Measurements from ENCODE around the gene TAF3. TPM values are rescaled to one million over a fixed set of nuclear protein-coding genes. Genes with fewer than 3 reads are reported as not detected.

Gene TAF3
- total and polyA plus RNA-seq, 8 donors: 7.0 to 10.4 (median 9.2) TPM

DNA sequence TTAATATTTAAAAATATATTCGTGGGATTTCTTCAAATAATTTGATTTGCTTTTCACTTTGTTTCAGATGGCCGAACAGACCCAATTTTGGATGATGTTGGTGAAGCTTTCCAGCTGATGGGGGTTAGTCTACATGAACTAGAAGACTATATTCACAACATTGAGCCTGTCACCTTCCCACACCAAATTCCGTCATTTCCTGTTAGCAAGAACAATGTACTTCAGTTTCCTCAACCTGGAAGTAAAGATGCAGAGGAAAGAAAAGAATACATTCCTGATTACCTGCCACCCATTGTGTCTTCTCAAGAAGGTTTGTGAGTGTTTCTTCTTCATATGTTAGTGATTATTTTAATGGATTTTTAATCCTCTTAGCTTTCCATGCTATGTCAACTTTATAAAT, 5.9 kb downstream of the TAF3 start:
- Histone ChIP-seq H3K27ac (no peak overlapping the region), H3K36me3 (peaks cover 0 to 38% of the 10 kb centered on the region in 2 donors), H3K9me3 (no peaks in the 10 kb centered on the region), H3K4me1 (peaks cover 0 to 14% of the 10 kb centered on the region in 2 donors), H3K27me3 (no peaks in the 10 kb centered on the region), H3K4me3 (no peak overlapping the region)
- intact Hi-C loops (cut with DNase I): no loop called here
- no peak for ATAC-seq
- no peak for DNase-seq
- TF ChIP-seq CTCF (IDR thresholded peaks at IDR 0.05): no peak

DNA sequence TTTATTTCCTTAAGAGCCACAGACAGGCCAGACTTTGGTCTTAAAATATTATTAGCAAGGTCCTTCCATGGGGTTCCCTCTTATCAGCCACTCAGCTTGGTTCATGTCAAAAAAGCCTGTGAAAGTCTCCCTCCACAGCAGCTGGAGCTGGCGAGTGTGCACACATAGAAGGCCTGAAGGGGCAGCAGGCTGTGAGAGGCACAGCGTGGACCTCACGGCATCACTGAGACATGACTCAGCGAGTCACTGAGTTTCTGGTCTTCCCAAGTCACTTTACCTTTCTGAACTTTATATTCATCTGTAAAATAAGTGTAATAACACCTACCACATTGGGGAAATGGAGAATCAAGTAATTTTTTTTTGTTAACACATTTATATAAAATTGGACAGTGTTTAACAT, 8.7 kb downstream of the TAF3 start:
- Histone ChIP-seq H3K4me3 (no peak overlapping the region), H3K4me1 (no peaks in the 10 kb centered on the region), H3K36me3 (peaks cover 0 to 38% of the 10 kb centered on the region in 2 donors), H3K27me3 (no peaks in the 10 kb centered on the region), H3K9me3 (no peaks in the 10 kb centered on the region), H3K27ac (no peak overlapping the region)
- no peak for DNase-seq
- no peak for ATAC-seq
- intact Hi-C loops (cut with DNase I): no loop called here
- no peak for TF ChIP-seq CTCF (IDR thresholded peaks at IDR 0.05)

DNA sequence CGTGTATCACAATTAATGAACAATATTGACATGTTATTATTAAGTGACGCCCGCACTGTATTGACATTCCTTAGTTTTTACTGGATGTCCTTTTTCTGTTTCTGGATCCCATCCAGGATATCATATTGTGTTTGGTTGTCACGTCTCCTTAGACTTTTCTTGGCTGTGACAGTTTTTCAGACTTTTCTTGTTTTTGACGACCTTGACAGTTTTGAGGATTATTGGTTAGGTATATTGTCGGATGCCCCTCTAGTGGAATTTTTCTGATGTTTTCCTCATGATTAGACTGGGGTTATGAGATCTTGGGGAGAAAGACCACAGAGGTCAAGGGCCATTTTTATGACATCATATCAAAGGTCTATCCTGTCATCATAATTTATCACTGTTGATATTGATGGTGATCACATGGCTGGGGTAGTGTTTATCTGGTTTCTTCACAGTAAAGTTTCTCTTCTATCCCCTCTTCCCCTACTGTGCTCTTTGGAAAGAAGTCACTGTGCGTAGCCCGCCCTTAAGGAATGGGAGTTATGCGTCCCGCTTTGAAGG, 11.1 kb downstream of the TAF3 start:
- Histone ChIP-seq H3K4me3 (no peak overlapping the region), H3K27ac (no peak overlapping the region), H3K36me3 (peaks cover 0 to 31% of the 10 kb centered on the region in 2 donors), H3K9me3 (no peaks in the 10 kb centered on the region), H3K27me3 (no peaks in the 10 kb centered on the region), H3K4me1 (no peaks in the 10 kb centered on the region)
- intact Hi-C loops (cut with DNase I): no loop called here
- no peak for ATAC-seq
- no peak for TF ChIP-seq CTCF (IDR thresholded peaks at IDR 0.05)
- DNase-seq: no peak

DNA sequence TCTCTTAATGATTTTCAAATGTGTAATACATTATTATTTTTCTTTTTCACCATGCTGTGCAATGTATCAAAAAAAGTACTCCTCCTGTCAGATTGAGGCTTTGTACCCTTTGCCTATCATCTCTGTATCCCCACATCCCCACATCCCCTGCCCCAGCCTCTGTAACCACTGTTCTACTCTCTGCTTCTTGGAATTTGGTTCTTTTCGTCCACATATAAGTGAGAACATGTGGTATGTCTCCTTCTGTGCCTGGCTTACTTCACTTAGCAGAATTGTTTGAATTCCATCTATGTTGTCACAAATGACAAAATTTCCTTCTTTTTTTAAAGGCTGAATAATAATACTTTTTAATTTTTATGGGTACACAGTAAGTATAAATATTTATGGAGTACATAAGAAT, 13.8 kb downstream of the TAF3 start:
- ATAC-seq (no peak), DNase-seq (no peak)
- intact Hi-C loops (cut with DNase I): no loop called here
- no peak for TF ChIP-seq CTCF (IDR thresholded peaks at IDR 0.05)
- Histone ChIP-seq H3K4me3 (no peak overlapping the region), H3K36me3 (peaks cover 0 to 4% of the 10 kb centered on the region in 2 donors), H3K27ac (no peak overlapping the region), H3K27me3 (no peaks in the 10 kb centered on the region), H3K9me3 (no peaks in the 10 kb centered on the region), H3K4me1 (no peaks in the 10 kb centered on the region)

DNA sequence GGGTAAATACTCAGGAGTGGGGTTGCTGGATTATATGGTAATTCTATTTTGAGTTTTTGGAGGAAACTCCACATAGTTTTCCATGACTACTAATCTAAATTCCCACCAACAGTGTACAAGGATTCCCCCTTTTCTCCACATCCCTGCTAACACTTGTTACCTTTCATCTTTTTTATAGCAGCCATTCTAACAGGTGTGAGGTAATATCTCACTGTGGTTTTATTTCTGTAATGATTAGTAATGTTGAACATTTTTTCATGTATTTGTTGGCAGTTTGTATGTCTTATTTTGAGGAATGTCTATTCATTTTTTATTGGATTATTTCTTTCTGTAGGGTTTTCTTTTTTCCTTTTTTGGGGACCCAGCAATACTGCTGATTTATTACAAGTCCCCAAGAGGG, 14.9 kb downstream of the TAF3 start:
- ATAC-seq: no peak
- Histone ChIP-seq H3K36me3 (no peaks in the 10 kb centered on the region), H3K4me1 (no peaks in the 10 kb centered on the region), H3K4me3 (no peak overlapping the region), H3K27me3 (no peaks in the 10 kb centered on the region), H3K9me3 (no peaks in the 10 kb centered on the region), H3K27ac (no peak overlapping the region)
- DNase-seq: no peak
- intact Hi-C loops (cut with DNase I): no loop called here
- TF ChIP-seq CTCF (IDR thresholded peaks at IDR 0.05): no peak

Measured in left lung (tissue), 10 donors.